Loucy (cell line): ENCODE results near the gene ANKRD13B.

ENCODE experiments used
- H2AFZ ChIP-seq: fragments of 200-600 bp; sonication (generic); 2 replicates; pipeline ENCODE4 v1.6.0; 2016; ENCODE audit warnings: antibody characterized with exemption, mild to moderate bottlenecking, low read length, moderate library complexity
- H3F3A ChIP-seq: fragments of 200-600 bp; 2 replicates; pipeline ENCODE4 v1.6.0; 2016; ENCODE audit warnings: antibody characterized with exemption, low read depth, mild to moderate bottlenecking
- H3K27me3 ChIP-seq: fragments of 200-600 bp; sonication (generic); 2 replicates; pipeline ENCODE4 v1.6.1; 2014; ENCODE audit warnings: low read length, mild to moderate bottlenecking; ENCODE audit not compliant: insufficient read depth, poor library complexity, severe bottlenecking
- H3K36me3 ChIP-seq: fragments of 200-600 bp; sonication (generic); 2 replicates; pipeline ENCODE4 v1.6.1; 2016; ENCODE audit warnings: low read length; ENCODE audit not compliant: insufficient read depth
- H3K4me1 ChIP-seq: fragments of 200-600 bp; sonication (generic); 2 replicates; pipeline ENCODE4 v1.5.1; 2014; ENCODE audit warnings: low read length, mild to moderate bottlenecking; ENCODE audit not compliant: insufficient read depth, poor library complexity, severe bottlenecking
- H3K4me2 ChIP-seq: fragments of 200-600 bp; sonication (generic); 2 replicates; pipeline ENCODE4 v1.6.0; 2014; ENCODE audit warnings: antibody characterized with exemption, low read length, low read depth, mild to moderate bottlenecking; ENCODE audit not compliant: poor library complexity, severe bottlenecking
- H3K4me3 ChIP-seq: fragments of 200-600 bp; sonication (generic); 2 replicates; pipeline ENCODE4 v1.5.1; 2014; ENCODE audit warnings: low read length, mild to moderate bottlenecking, mixed read lengths; ENCODE audit not compliant: poor library complexity, severe bottlenecking
- H3K79me2 ChIP-seq: fragments of 200-600 bp; sonication (generic); 2 replicates; pipeline ENCODE4 v1.6.1; 2014; ENCODE audit warnings: low read length; ENCODE audit not compliant: insufficient read depth
- H3K9ac ChIP-seq: fragments of 200-600 bp; sonication (generic); 2 replicates; pipeline ENCODE4 v1.6.0; 2014; ENCODE audit warnings: mild to moderate bottlenecking, low read depth, low read length, moderate library complexity; ENCODE audit not compliant: poor library complexity, severe bottlenecking
- H3K9me2 ChIP-seq: fragments of 200-600 bp; sonication (generic); replicated peaks from 2 replicates; pipeline ENCODE4 v1.6.1; 2016; ENCODE audit warnings: low read depth, low read length, mixed read lengths
- H3K9me3 ChIP-seq: fragments of 200-600 bp; sonication (generic); 2 replicates; pipeline ENCODE4 v1.6.1; 2014; ENCODE audit warnings: mild to moderate bottlenecking, antibody characterized with exemption, low read length, low read depth; ENCODE audit not compliant: insufficient read depth
- H4K20me1 ChIP-seq: fragments of 200-600 bp; sonication (generic); 2 replicates; pipeline ENCODE4 v1.6.0; 2014; ENCODE audit warnings: antibody characterized with exemption, low read length, mild to moderate bottlenecking; ENCODE audit not compliant: insufficient read depth, poor library complexity, severe bottlenecking
- EZH2phosphoT487 ChIP-seq: fragments of 200-600 bp; IDR thresholded peaks from 2 replicates; pipeline ENCODE4 v1.6.1; 2018; ENCODE audit warnings: antibody characterized with exemption, mild to moderate bottlenecking, moderate library complexity, borderline replicate concordance
- TF ChIP-seq, protein P1 (sequence below): fragments of 200-600 bp; sonication (generic); conservative IDR thresholded peaks from 2 replicates; pipeline ENCODE4 v1.5.1; 2014; ENCODE audit warnings: mild to moderate bottlenecking, antibody characterized with exemption, low read length

ANKRD13B gene

GRCh38 chr17:29563816-29564215 is 29.1 kb upstream of the ANKRD13B start:
- TF ChIP-seq EZH2phosphoT487 = no peak
- TF ChIP-seq, protein P1, sequence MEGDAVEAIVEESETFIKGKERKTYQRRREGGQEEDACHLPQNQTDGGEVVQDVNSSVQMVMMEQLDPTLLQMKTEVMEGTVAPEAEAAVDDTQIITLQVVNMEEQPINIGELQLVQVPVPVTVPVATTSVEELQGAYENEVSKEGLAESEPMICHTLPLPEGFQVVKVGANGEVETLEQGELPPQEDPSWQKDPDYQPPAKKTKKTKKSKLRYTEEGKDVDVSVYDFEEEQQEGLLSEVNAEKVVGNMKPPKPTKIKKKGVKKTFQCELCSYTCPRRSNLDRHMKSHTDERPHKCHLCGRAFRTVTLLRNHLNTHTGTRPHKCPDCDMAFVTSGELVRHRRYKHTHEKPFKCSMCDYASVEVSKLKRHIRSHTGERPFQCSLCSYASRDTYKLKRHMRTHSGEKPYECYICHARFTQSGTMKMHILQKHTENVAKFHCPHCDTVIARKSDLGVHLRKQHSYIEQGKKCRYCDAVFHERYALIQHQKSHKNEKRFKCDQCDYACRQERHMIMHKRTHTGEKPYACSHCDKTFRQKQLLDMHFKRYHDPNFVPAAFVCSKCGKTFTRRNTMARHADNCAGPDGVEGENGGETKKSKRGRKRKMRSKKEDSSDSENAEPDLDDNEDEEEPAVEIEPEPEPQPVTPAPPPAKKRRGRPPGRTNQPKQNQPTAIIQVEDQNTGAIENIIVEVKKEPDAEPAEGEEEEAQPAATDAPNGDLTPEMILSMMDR = no peak
- Histone ChIP-seq H3K27me3 (no peaks in the 10 kb centered on the region), H3K79me2 (peaks cover 19% of the 10 kb centered on the region; the same call in 1 of the 2 replicates), H3K4me1 (peaks cover 11% of the 10 kb centered on the region), H3K9me2 (no peaks in the 10 kb centered on the region), H3K4me2 (no peak overlapping the region), H3K9ac (no peak overlapping the region), H3F3A (0 out of 2 replicates have a peak, but pooled peaks cover 3% of the 10 kb centered on the region), H2AFZ (no peak overlapping the region), H3K36me3 (no peaks in the 10 kb centered on the region), H4K20me1 (peaks cover 10% of the 10 kb centered on the region), H3K9me3 (no peaks in the 10 kb centered on the region), H3K4me3 (no peak overlapping the region)

GRCh38 chr17:29565643-29566472 is 27.1 kb upstream of the ANKRD13B start:
- peaks cover 16% of the 10 kb centered on the region for H4K20me1 ChIP-seq

DNA sequence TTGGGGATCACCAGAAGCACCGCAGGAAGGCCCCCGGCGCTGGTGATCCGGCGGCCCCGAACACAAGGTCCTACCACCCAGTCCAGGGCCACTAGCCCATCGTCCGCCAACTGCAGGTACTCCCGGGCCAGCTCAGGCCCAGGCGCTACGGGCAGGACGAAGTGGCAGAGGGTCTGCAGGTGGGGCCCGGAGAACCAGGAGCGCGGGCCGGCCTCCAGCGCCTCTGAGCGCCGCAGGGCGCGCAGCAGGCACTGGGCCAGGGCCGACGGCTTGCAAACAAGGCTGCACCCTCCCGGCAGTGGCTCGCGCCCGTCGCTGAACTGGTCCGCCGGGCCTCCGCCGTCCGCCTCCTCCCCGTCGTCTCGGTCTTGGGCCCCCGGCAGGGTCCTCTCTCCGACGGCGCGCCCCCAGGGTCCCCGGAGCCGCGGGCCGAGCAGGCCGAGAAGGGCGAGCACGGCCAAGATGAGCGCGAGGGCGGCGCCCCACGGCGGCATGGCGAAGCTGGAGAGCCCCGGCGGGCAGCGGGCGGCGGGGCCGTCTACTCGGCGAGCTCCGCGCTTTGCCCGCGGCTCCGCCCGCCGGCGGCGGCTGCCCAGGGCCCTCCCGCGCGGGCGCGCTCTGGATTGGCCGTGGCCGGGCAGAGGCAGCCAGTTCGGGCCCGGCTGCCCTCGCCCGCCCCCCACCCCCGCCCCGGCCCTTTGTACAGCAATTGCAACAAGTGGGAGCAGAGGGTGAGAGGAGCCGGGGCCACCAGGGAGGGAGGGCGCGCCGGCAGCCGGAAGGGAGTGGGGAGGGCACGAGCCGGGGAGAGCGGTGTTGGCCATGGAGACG is 26.2 kb upstream of the ANKRD13B start, which contains the start of gene ABHD15:
TSS of gene ABHD15 (minus strand) at position 565 of the 831 bp plus-strand sequence. CDS start at position 494, 71 bp downstream.
- no peak for TF ChIP-seq EZH2phosphoT487
- TF ChIP-seq, protein P1 = no peak
- Histone ChIP-seq H3K79me2 (peaks cover 25% of the 10 kb centered on the region; the same call in 1 of the 2 replicates), H2AFZ (peak within 1 kb of the TSS; percentile 60), H3K4me3 (peak within 1 kb of the TSS; percentile 85), H3K4me2 (peak within 1 kb of the TSS; percentile 67), H3K9me3 (no peaks in the 10 kb centered on the region), H3F3A (0 out of 2 replicates have a peak, but pooled peaks cover 3% of the 10 kb centered on the region), H3K27me3 (no peaks in the 10 kb centered on the region), H3K9ac (peak within 1 kb of the TSS; percentile 87), H3K36me3 (no peaks in the 10 kb centered on the region), H3K4me1 (peaks cover 17% of the 10 kb centered on the region), H3K9me2 (no peaks in the 10 kb centered on the region), H4K20me1 (peaks cover 16% of the 10 kb centered on the region)

More at GRCh38 chr17:29565643-29566472, 27.1 kb upstream of the ANKRD13B start:
- TF ChIP-seq, protein P1 = peak; percentile 51
- no peak for TF ChIP-seq EZH2phosphoT487
- Histone ChIP-seq H3K9me2 (no peaks in the 10 kb centered on the region), H2AFZ (peak overlapping the region; percentile 47), H3K36me3 (no peaks in the 10 kb centered on the region), H3K4me2 (peak overlapping the region; percentile 67), H3K79me2 (peaks cover 25% of the 10 kb centered on the region; the same call in 1 of the 2 replicates), H3K4me3 (peak overlapping the region; percentile 85), H3K4me1 (peaks cover 17% of the 10 kb centered on the region), H3K9me3 (no peaks in the 10 kb centered on the region), H3K27me3 (no peaks in the 10 kb centered on the region), H3K9ac (peak overlapping the region; percentile 74), H3F3A (0 out of 2 replicates have a peak, but pooled peaks cover 3% of the 10 kb centered on the region)
